ENCODE results near the gene SLC7A4. TPM values are rescaled to one million over a fixed set of nuclear protein-coding genes. Genes with fewer than 3 reads are reported as not detected.

SLC7A4 gene
- total RNA-seq, 1 donor from 2014 or later: 0.59 TPM

DNA sequence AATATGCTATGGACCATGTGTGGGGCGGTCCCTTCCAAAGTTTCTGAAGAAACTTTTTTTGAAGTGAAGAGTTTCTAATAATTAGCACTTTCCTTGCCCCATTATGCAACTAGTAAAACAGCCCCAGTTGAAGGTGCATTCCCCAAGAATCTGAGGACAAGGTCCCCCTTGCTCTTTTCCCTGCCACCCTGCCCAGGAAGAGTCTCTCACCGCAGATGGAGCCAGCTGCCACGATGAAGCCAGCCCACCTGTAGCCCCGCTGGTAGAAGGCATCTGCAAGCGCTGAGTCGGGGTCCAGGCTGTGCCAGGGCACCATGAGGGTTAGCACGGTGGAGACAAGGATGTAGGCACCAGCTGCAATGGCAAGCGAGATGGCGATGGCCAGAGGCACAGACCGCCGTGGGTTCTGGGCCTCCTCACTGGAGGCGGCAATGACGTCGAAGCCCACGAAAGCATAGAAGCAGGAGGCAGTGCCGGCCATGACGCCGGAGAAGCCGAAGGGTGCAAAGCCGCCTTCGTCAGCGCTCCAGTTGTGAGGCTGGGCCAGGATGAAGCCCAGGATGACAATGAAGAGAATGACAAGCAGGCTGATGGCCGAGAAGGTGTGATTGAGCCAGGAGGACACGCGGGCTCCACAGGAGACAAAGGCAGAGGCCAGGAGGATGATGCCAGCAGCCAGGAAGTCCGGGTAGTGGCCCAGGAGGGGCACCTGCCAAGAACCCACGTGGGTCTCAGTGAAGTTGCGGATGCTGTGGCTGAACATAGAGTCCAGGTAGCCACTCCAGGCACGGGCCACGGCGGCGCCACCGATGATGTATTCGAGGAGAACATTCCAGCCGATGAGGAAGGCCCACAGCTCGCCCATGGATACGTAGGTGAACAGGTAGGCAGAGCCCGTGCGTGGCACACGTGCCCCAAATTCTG lies 1.5 kb downstream of the SLC7A4 start:
- Mint-ChIP-seq H3K36me3 (ENCODE audit: unreplicated experiment) (no peaks in the 10 kb centered on the region), H3K4me1 (ENCODE audit: low read depth, unreplicated experiment) (peaks cover 11% of the 10 kb centered on the region), H3K9me3 (ENCODE audit: unreplicated experiment) (peaks cover 12% of the 10 kb centered on the region), H3K27ac (ENCODE audit: unreplicated experiment) (no peak overlapping the region), H3K4me3 (ENCODE audit: unreplicated experiment) (peak overlapping the region; percentile 57), H3K27me3 (ENCODE audit: unreplicated experiment) (peaks cover 12% of the 10 kb centered on the region)
- TF ChIP-seq, protein P1, sequence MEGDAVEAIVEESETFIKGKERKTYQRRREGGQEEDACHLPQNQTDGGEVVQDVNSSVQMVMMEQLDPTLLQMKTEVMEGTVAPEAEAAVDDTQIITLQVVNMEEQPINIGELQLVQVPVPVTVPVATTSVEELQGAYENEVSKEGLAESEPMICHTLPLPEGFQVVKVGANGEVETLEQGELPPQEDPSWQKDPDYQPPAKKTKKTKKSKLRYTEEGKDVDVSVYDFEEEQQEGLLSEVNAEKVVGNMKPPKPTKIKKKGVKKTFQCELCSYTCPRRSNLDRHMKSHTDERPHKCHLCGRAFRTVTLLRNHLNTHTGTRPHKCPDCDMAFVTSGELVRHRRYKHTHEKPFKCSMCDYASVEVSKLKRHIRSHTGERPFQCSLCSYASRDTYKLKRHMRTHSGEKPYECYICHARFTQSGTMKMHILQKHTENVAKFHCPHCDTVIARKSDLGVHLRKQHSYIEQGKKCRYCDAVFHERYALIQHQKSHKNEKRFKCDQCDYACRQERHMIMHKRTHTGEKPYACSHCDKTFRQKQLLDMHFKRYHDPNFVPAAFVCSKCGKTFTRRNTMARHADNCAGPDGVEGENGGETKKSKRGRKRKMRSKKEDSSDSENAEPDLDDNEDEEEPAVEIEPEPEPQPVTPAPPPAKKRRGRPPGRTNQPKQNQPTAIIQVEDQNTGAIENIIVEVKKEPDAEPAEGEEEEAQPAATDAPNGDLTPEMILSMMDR (IDR thresholded peaks at IDR 0.05; ENCODE audit: partially characterized antibody, unreplicated experiment): no peak
- no peak for DNase-seq

DNA sequence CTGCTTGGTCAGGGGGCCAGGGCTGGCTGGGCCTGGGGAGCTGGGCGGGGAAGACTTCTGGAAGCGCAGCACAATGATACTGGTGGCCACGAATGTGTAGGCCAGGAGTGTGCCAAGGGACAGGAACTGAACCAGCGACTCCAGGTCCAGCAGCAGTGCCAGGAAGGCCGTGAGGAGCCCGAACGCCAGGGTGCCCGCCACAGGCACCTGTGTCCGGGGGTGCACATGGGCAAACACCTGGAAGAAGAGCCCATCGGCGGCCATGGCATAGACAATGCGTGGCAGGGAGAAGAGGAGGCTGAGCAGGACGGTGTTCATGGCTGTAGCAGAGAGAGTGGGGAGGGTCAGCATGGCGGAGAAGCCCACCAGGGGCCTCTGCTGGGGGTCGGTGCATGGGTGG lies 2.3 kb downstream of the SLC7A4 start:
- Mint-ChIP-seq H3K4me3 (ENCODE audit: unreplicated experiment) (no peak overlapping the region), H3K27ac (ENCODE audit: unreplicated experiment) (no peak overlapping the region), H3K27me3 (ENCODE audit: unreplicated experiment) (peaks cover 14% of the 10 kb centered on the region), H3K4me1 (ENCODE audit: low read depth, unreplicated experiment) (peaks cover 11% of the 10 kb centered on the region), H3K36me3 (ENCODE audit: unreplicated experiment) (no peaks in the 10 kb centered on the region), H3K9me3 (ENCODE audit: unreplicated experiment) (peaks cover 12% of the 10 kb centered on the region)
- DNase-seq: no peak
- TF ChIP-seq, protein P1 (IDR thresholded peaks at IDR 0.05; ENCODE audit: partially characterized antibody, unreplicated experiment): no peak

DNA sequence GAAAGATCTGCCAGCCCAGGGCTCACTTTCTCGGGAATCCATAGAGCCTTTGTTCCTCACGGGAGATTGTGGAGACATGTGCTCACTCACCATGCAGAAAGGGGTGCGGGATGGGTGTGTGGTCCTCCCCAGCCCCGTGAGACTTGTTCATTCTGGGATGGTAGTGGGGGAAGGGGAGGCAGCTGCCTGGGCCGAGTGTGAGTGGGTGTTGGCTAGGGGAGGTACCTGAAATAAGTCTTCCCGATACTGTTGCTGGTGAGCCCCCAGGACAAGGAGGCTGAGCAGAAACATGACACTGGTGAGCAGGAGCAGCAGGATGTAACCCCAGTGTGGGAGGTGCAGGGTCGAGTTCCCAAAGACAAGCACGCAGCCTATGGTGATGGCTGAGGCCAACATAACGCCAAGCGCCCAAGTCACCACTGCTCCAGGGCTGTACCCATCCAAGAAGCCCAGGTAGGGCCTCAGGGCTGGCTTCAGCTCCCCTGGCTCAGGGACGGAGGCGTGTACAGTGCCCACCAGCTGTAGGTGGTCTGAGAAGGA lies 2.8 kb downstream of the SLC7A4 start:
- peaks cover 12% of the 10 kb centered on the region for H3K9me3 Mint-ChIP-seq (ENCODE audit: unreplicated experiment)
- peak overlapping the region; percentile 20 for H3K4me3 Mint-ChIP-seq (ENCODE audit: unreplicated experiment)
- H3K27ac Mint-ChIP-seq (ENCODE audit: unreplicated experiment): peak overlapping the region; percentile 55
- H3K4me1 Mint-ChIP-seq (ENCODE audit: low read depth, unreplicated experiment): peaks cover 11% of the 10 kb centered on the region
- H3K36me3 Mint-ChIP-seq (ENCODE audit: unreplicated experiment): no peaks in the 10 kb centered on the region
- TF ChIP-seq, protein P1 (IDR thresholded peaks at IDR 0.05; ENCODE audit: partially characterized antibody, unreplicated experiment): no peak
- H3K27me3 Mint-ChIP-seq (ENCODE audit: unreplicated experiment): peaks cover 13% of the 10 kb centered on the region
- DNase-seq: no peak

DNA sequence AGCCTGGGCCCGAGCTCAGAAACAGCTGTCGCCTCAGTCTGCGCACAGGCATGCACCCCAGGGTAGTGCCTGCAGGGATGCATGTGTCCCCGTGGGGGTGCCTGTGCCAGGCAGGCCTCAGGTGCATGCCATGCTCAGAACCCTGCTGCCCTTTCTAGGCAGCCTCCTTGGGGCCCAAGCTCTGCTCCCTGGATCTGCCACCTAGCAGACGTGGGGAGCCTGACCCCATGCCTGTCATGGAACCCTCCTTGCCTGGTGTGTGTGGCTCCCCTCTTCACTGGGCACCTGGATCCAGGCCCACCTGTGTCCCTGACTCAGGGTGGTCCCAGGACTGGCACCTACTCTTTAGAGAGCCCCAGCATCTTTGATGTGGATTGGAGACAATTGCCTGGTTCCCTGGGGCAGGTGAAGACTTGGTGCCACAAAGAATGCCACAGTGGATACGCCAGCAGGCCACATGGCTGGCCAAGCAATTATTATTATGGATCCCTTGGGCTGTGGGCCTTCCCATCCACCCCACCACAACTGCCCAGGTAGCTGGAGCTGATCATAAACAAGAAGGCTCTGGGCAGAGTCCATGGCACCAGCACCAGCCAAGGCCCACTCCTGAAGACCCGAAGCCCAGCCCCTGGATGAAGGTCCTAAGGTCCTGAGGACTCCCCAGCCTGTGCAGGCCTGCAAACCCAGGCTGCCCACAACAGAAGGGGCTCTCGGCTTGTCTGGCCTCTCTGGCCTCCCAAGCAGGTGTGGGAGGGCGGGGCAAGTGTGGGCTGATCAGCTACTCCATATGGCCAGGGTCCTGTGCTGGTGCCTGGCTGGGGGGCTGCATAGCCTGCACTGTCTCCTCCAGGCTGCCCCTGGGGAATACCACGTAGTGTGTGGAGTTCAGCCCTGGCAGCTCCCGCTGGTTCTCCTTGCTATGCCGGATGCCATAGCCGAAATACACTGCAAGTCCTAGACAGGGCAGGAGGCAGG lies 3.8 kb downstream of the SLC7A4 start:
- H3K27me3 Mint-ChIP-seq (ENCODE audit: unreplicated experiment): peaks cover 11% of the 10 kb centered on the region
- H3K9me3 Mint-ChIP-seq (ENCODE audit: unreplicated experiment): peaks cover 12% of the 10 kb centered on the region
- H3K36me3 Mint-ChIP-seq (ENCODE audit: unreplicated experiment): no peaks in the 10 kb centered on the region
- peak overlapping the region; percentile 55 for H3K27ac Mint-ChIP-seq (ENCODE audit: unreplicated experiment)
- H3K4me3 Mint-ChIP-seq (ENCODE audit: unreplicated experiment): no peak overlapping the region
- peaks cover 11% of the 10 kb centered on the region for H3K4me1 Mint-ChIP-seq (ENCODE audit: low read depth, unreplicated experiment)
- no peak for DNase-seq
- TF ChIP-seq, protein P1 (IDR thresholded peaks at IDR 0.05; ENCODE audit: partially characterized antibody, unreplicated experiment): no peak
